LoVo (cell line): ENCODE measurements around the gene ABLIM1.

Source experiments
- DNase-seq: peaks from one replicate; pipeline ENCODE4 v3.0.0-alpha.2; 2016; ENCODE audit warnings: low spot score

ABLIM1 gene

GRCh38 chr10:114647545-114648138 lies 10.4 kb downstream of the ABLIM1 start:
- DNase-seq: peak; percentile 35

- DNase-seq: no peak
These were observed 11.6 kb downstream of the ABLIM1 start for GRCh38 chr10:114646426-114646825.

- no peak for DNase-seq
These were observed 12.4 kb downstream of the ABLIM1 start for GRCh38 chr10:114645706-114646105.

GRCh38 chr10:114643158-114643557 lies 14.9 kb downstream of the ABLIM1 start:
- DNase-seq: no peak

GRCh38 chr10:114642729-114643128 lies 15.3 kb downstream of the ABLIM1 start:
- DNase-seq: no peak

GRCh38 chr10:114638821-114639625 lies 19.1 kb downstream of the ABLIM1 start:
- DNase-seq: no peak

GRCh38 chr10:114635797-114636550 lies 22.1 kb downstream of the ABLIM1 start:
- no peak for DNase-seq

GRCh38 chr10:114635101-114635500 lies 23.0 kb downstream of the ABLIM1 start:
- DNase-seq: no peak

GRCh38 chr10:114634609-114634979 lies 23.5 kb downstream of the ABLIM1 start:
- DNase-seq: peak; percentile 52

GRCh38 chr10:114632869-114633715 lies 25.0 kb downstream of the ABLIM1 start:
- DNase-seq: peak; percentile 71

- peak; percentile 43 for DNase-seq
These were observed 26.2 kb downstream of the ABLIM1 start for GRCh38 chr10:114631666-114632417.

- no peak for DNase-seq
These were observed 26.9 kb downstream of the ABLIM1 start for GRCh38 chr10:114631090-114631665.

GRCh38 chr10:114629824-114630730 lies 28.0 kb downstream of the ABLIM1 start:
- no peak for DNase-seq

- DNase-seq: no peak
These were observed 28.8 kb downstream of the ABLIM1 start for GRCh38 chr10:114629083-114629823.

GRCh38 chr10:114628106-114628505 lies 30.0 kb downstream of the ABLIM1 start:
- no peak for DNase-seq

GRCh38 chr10:114626841-114627240 lies 31.2 kb downstream of the ABLIM1 start:
- DNase-seq: no peak

- peak; percentile 76 for DNase-seq
These were observed 32.9 kb downstream of the ABLIM1 start for GRCh38 chr10:114624951-114625780.

GRCh38 chr10:114624422-114624821 lies 33.7 kb downstream of the ABLIM1 start:
- DNase-seq: no peak
